GM19438 (cell line): ENCODE results near the gene RASAL2.

Source experiments
- ATAC-seq: cut with Tn5 transposase; IDR thresholded peaks from one replicate; pipeline ENCODE4 v1.9.1; 2021; ENCODE audit warnings: low read depth; ENCODE audit not compliant: unreplicated experiment

RASAL2 gene

DNA sequence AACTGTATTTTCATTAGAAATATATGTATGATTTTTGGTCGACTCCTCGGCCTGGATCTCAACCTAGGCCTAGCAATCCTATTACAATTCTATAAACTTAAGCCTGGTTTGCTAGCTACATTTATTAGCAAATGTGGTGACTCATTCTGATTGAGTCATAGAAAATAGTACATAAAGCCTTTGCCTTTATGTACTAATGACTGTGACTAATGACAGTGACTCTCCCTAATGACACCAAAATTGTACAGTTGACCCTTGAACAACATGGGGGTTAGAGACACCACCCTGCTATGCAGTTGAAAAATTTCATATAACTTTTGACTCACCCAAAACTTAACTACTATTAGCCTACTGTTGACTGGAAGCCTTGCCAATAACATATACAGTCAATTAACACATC, 324.0 kb downstream of the RASAL2 start:
- ATAC-seq, result no peak

DNA sequence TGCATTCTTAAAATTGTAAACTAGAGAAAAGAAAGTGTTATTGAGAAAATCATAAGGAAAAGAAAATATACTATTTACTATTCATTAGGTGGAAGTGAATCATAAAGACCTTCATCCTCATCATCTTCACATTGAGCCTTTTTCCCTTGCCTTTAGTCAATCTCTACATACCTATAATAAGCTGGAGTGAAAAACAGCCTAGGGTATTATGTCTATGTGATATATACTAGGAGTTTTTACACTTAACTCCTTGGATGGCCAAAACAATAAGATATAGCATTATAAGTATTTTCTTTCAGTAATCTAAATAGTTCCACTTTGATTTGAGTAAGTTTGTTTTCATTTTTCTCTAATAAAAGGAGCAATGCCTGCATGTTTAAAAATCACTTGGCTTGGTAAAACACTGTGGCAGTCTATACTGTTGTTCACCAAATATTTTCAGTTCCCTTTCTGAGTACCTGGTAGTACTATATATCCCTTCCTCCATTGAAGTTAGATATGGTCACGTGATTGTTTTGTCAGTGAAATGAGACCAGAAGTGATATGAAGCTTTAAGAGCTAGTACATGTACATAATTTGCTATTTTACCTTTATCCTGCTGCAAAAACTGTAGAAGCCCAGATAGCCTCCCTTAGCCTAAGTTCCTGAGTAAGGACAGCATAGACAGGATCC, 324.5 kb downstream of the RASAL2 start:
- peak; percentile 95 for ATAC-seq

DNA sequence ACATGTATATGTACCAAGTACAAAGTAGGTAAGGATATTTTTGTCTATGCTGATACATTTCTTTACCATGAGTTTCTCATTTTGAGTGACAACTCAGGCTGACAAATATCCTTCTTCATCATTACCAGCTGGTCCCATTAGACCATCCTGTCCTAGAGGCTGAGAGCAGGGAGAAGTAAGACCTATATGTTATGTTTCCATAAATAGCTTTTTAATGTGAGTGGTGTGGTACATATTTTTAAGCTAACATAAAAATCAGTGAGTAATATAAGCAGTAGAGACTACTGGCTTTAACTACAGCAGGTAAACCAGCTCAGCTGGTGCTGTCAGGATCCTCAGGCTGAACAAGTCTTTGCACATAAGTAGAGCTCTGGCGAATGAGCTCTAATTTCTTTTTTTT, 340.5 kb downstream of the RASAL2 start:
- no peak for ATAC-seq

DNA sequence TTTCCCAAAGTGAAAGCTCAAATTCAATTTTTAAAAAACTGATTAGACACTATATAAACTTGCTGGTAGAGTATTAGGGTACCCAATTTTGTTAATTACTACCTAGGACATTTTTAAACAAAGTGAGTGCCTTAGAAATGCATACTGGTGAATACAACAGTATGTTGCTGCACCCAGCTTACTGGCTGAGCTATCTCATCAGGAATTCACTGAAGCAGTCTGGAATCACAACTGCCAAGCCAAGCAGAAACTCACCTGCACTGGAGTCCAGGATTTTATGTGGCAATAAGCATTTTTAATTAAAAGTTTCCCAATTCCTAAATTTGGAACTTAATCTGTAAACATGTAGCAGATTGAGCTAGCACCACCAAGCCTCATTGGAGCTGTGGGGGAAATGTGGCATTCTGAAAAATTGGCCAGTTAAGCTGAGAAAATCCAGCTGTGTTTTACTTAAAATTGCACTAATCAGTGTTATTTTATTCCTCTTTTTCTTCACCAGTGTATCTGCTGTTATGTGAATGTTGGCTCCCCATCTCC, 341.1 kb downstream of the RASAL2 start:
- no peak for ATAC-seq

DNA sequence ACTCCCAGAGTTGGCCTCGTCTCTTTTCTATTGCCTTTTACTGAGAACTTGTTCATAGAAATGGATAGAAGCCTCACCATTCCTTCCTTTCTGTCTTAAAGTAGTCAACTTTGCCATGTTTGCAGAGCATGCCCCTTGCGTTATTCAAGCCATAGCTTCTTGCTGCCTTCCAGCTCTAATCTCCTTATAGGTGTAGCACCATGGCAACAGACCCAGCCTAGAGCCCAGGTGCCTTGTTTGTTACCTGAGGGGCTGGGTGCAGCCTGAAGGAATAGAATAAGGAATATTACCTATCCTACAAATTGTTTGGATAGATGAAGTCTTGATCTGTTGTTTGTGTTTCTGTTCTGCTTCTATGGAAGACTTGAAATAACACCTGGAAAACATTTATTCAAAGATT, 343.0 kb downstream of the RASAL2 start:
- ATAC-seq, result no peak

DNA sequence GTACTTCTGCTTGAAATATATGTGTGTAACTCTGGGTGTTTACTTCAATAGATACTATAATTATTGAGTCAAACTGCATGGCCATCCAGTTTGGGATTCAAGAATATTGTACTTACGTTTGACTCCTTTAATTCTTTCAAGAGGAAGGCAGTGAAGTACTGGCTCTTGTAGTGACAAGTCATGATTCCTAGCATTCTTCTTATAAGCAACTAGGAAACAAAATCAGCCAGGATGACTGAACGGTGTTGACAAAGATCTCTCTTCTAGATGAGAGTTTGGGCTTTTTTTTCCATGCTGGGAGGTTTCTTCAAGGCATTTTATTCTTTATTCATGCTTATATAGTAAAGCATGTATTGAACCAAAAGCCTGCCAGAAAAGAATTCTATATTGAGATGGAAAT, 344.5 kb downstream of the RASAL2 start:
- no peak for ATAC-seq

DNA sequence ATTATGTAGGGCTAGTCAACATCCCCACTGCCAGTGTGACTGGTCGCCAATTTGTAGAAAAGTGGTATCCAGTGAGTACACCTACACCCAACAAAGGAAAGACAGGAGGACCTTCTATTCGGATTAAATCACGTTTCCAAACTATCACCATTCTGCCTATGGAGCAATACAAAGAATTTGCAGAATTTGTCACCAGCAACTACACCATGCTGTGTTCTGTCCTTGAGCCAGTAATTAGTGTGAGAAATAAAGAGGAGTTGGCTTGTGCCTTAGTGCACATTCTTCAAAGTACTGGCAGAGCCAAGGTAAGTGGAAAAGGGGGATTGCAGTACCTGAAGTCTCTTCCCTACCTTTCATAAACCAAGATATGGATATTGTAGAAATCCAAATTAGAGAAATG, 349.0 kb downstream of the RASAL2 start:
- ATAC-seq, result no peak

DNA sequence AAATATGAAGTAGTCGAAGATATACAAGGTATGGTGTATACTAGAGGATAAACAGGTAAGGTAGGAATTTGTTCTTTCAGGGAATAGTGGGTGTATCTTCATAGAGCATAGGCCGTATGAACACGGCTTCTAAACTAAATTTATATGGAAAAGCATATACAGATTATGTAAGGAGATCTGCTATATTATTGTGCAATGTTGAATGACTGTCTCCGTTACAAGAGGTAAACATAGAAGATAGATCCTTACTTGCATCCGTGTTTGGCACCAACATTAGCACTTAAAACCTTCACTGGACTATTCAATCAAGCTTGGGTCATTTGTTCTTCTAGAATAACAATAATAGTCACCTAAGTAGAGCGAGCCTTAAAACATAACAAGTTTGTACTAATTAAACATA, 357.0 kb downstream of the RASAL2 start:
- no peak for ATAC-seq

DNA sequence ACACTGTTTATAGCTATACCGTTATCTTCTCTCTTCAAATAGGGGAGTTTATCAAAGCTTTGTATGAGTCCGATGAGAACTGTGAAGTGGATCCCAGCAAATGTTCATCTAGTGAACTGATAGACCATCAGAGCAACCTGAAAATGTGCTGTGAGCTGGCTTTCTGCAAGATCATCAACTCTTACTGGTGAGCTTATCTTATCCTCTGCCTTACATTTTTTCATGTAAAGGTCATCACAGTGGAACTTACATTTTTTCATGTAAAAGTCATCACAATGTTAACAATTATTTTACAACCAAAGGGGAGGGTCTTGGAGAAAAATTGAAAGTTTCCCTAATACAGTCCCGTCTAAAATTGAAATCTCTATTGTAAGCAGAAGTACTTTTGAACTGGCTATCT, 357.6 kb downstream of the RASAL2 start:
- no peak for ATAC-seq

DNA sequence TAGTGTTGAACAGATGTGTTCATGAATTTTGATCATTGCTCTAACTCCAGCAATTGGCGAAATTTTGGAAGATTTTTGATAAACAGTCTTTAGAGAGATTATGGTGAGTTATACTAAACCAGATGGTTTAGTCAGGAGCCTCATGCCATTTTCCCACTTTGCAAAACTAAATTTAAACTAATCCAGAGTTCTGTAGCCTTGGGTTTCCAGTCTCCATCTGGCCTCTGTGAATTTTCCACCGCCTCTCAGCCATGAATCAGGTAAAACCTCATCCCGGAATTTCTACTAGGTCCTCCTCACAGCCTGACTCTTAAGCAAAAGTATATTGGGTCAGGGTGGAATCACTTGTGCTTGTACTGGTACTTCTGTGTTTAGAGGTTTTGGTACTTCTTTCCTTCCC, 358.1 kb downstream of the RASAL2 start:
- ATAC-seq, result no peak

DNA sequence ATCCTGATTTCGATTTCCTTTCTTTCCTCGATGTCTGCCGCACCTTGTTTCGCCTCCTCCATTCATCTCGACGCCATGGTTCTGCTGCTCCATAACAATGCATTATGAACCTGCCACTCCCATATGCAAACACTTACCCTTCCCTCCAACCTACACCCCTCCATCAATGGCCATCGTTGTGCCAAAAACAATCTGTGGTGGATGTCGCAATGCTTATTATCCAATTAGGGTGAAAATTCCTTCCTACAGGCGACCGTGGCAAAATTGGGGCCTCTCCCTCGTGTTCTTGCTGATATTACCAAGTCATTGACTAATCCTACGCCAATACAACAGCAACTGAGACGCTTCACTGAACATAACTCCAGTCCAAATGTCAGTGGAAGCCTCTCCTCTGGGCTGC, 362.6 kb downstream of the RASAL2 start:
- no peak for ATAC-seq

DNA sequence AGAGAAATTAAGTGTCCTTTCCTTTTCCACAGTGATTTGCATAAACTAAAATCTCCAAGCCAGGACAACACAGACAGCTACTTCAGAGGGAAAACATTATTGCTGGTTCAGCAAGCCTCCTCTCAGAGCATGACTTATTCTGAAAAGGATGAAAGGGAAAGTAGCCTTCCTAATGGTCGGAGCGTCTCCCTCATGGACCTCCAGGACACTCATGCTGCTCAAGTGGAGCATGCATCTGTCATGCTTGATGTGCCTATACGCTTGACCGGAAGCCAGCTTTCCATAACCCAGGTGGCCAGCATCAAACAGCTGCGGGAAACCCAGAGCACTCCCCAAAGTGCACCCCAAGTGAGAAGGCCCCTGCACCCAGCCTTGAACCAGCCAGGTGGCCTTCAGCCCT, 363.7 kb downstream of the RASAL2 start:
- no peak for ATAC-seq

DNA sequence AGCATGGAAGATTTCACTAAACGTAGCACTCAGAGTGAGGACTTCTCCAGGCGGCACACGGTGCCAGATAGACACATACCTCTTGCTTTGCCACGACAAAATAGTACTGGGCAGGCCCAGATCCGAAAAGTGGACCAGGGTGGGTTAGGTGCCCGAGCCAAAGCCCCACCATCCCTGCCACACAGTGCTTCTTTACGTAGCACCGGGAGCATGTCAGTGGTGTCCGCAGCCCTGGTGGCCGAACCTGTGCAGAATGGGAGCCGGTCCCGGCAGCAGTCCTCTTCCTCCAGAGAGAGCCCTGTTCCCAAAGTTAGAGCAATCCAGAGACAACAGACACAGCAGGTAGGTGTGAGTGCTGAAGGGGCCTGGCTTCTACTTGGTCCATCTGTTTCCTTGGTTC, 364.3 kb downstream of the RASAL2 start:
- ATAC-seq, result no peak

DNA sequence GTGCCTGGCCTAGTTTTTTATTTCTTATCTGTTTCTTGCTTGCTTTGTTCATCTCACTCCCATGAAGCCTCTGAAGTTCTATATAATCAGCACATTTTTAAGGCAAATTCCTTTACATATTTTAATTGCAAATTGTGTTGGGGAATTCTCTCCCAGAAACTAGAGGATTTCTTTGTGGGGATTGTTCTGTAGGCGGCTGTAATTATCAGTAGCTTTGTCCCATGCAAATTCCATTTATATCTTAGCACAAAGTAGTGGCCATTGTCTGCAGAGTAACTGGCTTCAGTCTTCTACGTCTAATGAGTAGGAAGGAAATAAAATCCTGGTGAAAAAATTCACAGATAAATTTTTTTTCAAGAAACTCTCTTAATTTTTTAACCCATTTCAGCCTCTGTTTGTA, 367.2 kb downstream of the RASAL2 start:
- no peak for ATAC-seq

DNA sequence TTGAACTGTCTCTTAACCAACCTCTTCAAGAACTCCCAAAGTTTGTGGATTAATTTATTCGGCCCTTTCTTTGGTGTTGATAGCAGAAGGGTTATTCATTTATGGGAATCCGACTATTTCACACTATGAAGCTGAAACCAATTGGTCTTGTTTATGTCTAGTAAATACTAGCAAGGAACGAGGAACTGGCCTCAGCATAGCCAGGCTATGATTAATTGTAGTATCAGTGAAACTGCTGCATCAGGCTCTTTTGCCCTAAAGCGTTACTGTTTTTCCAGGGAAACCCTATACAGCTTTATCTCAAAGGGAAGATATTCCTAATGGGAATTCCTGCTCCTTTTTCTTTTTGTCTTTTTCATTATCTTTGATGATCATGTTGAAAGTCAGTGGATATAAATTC, 367.8 kb downstream of the RASAL2 start:
- no peak for ATAC-seq

DNA sequence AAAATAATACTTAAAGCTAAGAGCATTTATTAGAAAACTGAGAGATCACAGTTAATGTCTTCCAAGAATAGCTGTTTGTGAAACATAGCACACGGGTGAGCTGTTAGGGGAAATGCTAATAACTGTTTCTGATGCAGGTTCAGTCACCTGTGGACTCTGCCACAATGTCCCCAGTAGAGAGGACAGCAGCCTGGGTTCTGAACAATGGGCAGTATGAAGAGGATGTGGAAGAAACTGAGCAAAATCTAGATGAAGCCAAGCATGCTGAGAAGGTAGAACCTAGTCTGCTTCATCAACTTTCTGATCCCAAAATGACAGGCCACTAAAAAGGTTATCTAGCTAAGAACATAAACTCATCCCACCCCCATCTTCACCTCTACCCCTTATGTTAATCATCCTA, 370.2 kb downstream of the RASAL2 start:
- no peak for ATAC-seq

DNA sequence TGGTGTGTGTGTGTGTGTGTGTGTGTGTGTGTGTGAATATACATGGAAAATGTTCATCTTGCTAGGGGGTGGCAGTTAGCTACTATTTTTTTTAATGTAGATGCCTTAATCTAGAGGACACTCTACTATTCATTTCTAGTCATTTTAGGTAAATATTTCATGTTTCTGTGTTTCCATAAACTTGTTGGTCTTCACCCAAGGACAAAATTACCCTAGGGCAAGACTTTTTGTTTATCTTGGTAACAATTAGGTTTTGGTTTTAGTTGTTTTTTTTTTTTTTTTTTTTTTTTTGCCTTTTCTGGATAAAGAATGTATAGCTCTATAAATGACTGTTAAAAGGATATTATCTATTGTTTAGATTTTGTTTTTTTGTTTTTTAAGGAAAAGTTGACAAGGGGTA, 370.7 kb downstream of the RASAL2 start:
- ATAC-seq, result no peak

DNA sequence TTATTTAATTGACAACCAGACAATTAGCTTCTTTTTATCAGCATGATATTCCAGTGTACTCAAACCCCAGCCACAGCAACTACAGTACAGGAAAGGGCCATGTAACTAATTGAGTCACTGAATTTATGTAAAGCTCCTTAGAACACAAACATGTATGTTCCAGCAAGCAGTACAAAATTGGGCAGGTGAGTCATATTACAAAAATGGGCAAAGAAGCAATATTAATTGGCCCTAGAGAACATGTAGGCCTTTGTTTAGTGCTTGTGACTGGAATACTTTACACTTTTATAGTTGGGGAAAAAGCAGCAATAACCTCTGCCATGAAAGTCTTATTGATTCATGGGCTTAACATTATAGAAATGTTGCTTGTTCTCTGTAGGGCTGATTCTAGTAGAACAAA, 371.1 kb downstream of the RASAL2 start:
- no peak for ATAC-seq

DNA sequence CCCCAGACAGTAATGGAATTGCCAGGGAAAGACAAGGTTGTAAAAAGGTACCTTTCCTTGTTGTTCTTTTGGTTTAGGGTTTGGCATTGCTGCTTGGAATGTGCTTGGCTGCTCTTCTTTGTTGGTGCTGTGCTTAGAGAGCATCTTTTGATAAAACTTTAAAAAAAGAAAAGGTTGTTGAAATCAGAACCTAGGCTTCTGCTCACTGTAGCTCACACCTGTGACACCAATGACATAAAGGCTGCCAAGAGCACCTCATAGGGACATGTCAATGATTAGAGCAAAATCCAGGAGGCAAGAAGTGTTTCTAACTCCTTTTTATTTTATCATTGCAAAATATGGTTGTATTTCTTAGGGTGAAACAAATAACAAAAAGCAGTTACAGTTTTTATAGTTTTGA, 373.9 kb downstream of the RASAL2 start:
- no peak for ATAC-seq

DNA sequence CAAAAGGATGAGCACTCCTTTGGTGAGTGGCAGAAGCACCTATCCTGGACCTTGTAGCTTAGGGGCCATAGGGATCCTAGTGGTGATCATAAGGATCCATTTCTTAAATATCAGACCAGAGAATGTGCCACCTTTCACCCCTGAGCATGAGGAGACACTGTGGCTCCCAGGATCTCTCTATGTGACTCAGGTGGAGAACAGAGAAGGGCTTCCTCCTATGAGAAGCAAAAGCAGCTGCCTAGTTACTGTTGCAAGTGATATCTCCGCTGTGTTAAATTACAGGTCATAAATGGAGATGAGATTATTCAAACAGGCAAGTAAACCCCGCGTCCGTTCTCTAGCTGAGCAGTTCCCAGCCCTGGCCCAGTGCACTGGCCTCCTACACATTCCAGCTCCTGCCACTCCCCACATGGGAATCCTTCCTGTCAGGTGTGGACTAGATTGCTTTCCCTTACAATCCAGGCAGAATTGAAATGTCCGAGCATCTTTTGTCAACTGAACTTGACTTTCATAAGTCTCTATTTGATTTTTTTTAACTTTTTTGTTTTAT, 376.6 kb downstream of the RASAL2 start:
- ATAC-seq, result no peak

DNA sequence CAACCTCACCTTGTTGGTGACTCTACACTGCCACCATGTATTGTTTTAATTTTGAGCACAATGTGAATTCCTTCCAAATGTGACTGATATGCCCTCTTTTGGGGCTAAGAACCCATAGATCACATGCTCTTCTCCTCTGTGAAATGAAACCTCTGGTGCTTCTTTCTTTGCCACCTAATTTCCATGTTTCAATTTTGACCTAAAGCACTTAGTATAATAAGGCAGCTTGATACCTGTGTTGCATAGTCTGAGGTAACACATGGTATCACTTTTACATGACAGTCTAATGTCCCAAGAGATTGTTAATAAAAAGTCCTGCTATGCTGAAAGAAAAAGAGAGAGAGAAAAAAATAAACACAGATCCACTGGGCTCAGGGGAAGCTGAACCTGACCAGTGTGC, 378.6 kb downstream of the RASAL2 start:
- no peak for ATAC-seq

DNA sequence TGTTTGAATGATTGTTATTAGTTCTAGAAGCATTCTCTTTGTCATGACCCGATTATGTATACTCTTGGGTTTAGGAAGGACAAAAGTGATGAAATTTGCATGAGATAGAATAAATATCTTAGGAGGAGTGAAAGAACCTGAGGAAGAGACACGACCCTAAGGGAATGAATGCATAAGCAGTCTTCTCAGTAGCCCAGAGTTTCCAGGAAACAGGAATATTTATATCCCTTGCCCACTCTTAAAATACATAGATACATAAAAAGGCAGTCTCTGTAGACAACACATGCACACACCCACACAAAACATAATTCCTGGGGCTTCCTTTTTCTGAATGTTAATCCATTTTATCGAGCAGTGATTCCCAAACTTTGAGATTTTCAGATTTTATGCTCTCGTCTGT, 383.5 kb downstream of the RASAL2 start:
- no peak for ATAC-seq

DNA sequence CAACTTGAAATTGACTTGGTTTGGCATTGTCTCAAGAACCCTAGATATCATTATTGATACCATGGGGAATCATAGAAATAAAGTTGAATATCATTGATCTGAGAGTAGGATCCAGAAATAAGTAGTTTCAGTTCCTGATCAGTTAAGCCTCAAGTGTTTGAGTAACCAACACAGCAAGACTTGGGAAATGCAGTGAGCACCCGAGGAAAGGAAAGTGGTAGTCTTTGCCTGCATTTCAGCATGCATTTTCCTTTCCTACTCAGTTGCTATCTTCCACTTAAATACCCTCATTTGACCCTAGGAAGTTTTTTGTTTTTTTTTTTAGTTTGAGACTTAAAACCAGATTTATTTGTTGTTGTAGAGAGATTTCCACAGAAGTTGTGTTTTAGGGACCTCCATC, 383.9 kb downstream of the RASAL2 start:
- ATAC-seq, result no peak
